Inferior parietal cortex (tissue), 1 donor: Measurements from ENCODE around the gene SLC6A11.

ENCODE experiments used
- DNase-seq: peaks from one replicate; pipeline ENCODE4 v3.0.0-alpha.2; 2016; ENCODE audit errors: extremely low spot score

Gene SLC6A11

GRCh38 chr3:10951295-10951926 is 135.4 kb downstream of the SLC6A11 start:
- no peak for DNase-seq

GRCh38 chr3:10952525-10952924 is 136.5 kb downstream of the SLC6A11 start:
- no peak for DNase-seq

GRCh38 chr3:10954740-10955139 is 138.7 kb downstream of the SLC6A11 start:
- no peak for DNase-seq

- DNase-seq: no peak
Measured at GRCh38 chr3:10955711-10956453, 139.9 kb downstream of the SLC6A11 start.

GRCh38 chr3:10956531-10956930 is 140.5 kb downstream of the SLC6A11 start:
- no peak for DNase-seq

- DNase-seq: no peak
Measured at GRCh38 chr3:10956986-10957385, 141.0 kb downstream of the SLC6A11 start.

GRCh38 chr3:10957976-10958749 is 142.1 kb downstream of the SLC6A11 start:
- DNase-seq: no peak

- no peak for DNase-seq
Measured at GRCh38 chr3:10960255-10960654, 144.2 kb downstream of the SLC6A11 start.

GRCh38 chr3:10961921-10962320 is 145.9 kb downstream of the SLC6A11 start:
- no peak for DNase-seq

- DNase-seq: no peak
Measured at GRCh38 chr3:10962481-10963036, 146.5 kb downstream of the SLC6A11 start.

- no peak for DNase-seq
Measured at GRCh38 chr3:10964537-10965167, 148.6 kb downstream of the SLC6A11 start.

GRCh38 chr3:10968401-10968800 is 152.4 kb downstream of the SLC6A11 start:
- DNase-seq: peak; percentile 50

- DNase-seq: no peak
Measured at GRCh38 chr3:10970306-10970960, 154.4 kb downstream of the SLC6A11 start.

- no peak for DNase-seq
Measured at GRCh38 chr3:10972072-10972782, 156.2 kb downstream of the SLC6A11 start.

- DNase-seq: no peak
Measured at GRCh38 chr3:10973046-10973595, 157.1 kb downstream of the SLC6A11 start.

GRCh38 chr3:10974131-10974530 is 158.1 kb downstream of the SLC6A11 start:
- no peak for DNase-seq

GRCh38 chr3:10974746-10975375 is 158.8 kb downstream of the SLC6A11 start:
- no peak for DNase-seq

GRCh38 chr3:10975695-10976234 is 159.7 kb downstream of the SLC6A11 start:
- no peak for DNase-seq

GRCh38 chr3:10976770-10977169 is 160.7 kb downstream of the SLC6A11 start:
- DNase-seq: no peak
